CD14-positive monocyte (primary cell): ENCODE measurements around the gene SH3RF3. TPM values are rescaled to one million over a fixed set of nuclear protein-coding genes. Genes with fewer than 3 reads are reported as not detected.

Experiments
- DNase-seq, 3 donors: peaks; one replicate each; pipeline ENCODE4 v3.0.0-alpha.2; 2011 to 2022
- H2AFZ ChIP-seq: 2 replicates; pipeline ENCODE4 v1.6.0; 2012; ENCODE audit warnings: mild to moderate bottlenecking, low read depth, low read length, inconsistent platforms; ENCODE audit not compliant: insufficient read depth, poor library complexity, severe bottlenecking
- H3K27ac ChIP-seq, 2 donors: 1 replicate in 1 of 2; 2 replicates in 1 of 2; pipeline ENCODE4 v1.5.1; 2012 to 2013; ENCODE audit warnings: low read length in 2 of 2, control low read depth in 1 of 2, inconsistent platforms in 1 of 2, low read depth in 1 of 2, mild to moderate bottlenecking in 1 of 2
- H3K27me3 ChIP-seq, 2 donors: one replicate each; pipeline versions ENCODE4 v1.6.0 to v1.6.1; 2011 to 2013; ENCODE audit warnings: low read length in 2 of 2; ENCODE audit not compliant: control insufficient read depth in 2 of 2, insufficient read depth in 2 of 2
- H3K36me3 ChIP-seq, 2 donors: replicated peaks in 1 of 2; 1 replicate in 1 of 2; 2 replicates in 1 of 2; pipeline versions ENCODE4 v1.5.1 to v1.6.1; 2012 to 2013; ENCODE audit warnings: low read length in 2 of 2, control low read depth in 1 of 2, inconsistent platforms in 1 of 2, mild to moderate bottlenecking in 1 of 2; ENCODE audit not compliant: insufficient read depth in 2 of 2, control insufficient read depth in 1 of 2
- H3K4me1 ChIP-seq, 2 donors: 1 replicate in 1 of 2; 2 replicates in 1 of 2; pipeline versions ENCODE4 v1.5.1 to v1.6.1; 2012 to 2013; ENCODE audit warnings: low read length in 2 of 2, control low read depth in 1 of 2, inconsistent platforms in 1 of 2, mild to moderate bottlenecking in 1 of 2, moderate library complexity in 1 of 2; ENCODE audit not compliant: insufficient read depth in 2 of 2, control insufficient read depth in 1 of 2
- H3K4me2 ChIP-seq: replicated peaks from 2 replicates; pipeline ENCODE3; 2012; ENCODE audit warnings: low read length, moderate library complexity, mild to moderate bottlenecking; ENCODE audit not compliant: poor library complexity, severe bottlenecking; ENCODE audit errors: extremely low read depth
- H3K4me3 ChIP-seq, 3 experiments: fragments of 200-600 bp in 1 of 3; sonication (generic) in 1 of 3; replicated peaks in 1 of 3; 1 replicate in 2 of 3; 2 replicates in 1 of 3; pipeline ENCODE4 v1.5.1; 2011 to 2013; ENCODE audit warnings: low read length in 3 of 3, mild to moderate bottlenecking in 3 of 3, control low read depth in 2 of 3, low read depth in 2 of 3, inconsistent platforms in 1 of 3, moderate library complexity in 1 of 3
- H3K79me2 ChIP-seq: 2 replicates; pipeline ENCODE4 v1.6.0; 2012; ENCODE audit warnings: mild to moderate bottlenecking, control low read depth, inconsistent platforms, low read length, moderate library complexity; ENCODE audit not compliant: insufficient read depth
- H3K9ac ChIP-seq: 2 replicates; pipeline ENCODE4 v1.6.0; 2017; ENCODE audit warnings: low read length, mild to moderate bottlenecking; ENCODE audit not compliant: insufficient read depth, poor library complexity, severe bottlenecking
- H3K9me3 ChIP-seq, 2 donors: replicated peaks in 1 of 2; 1 replicate in 1 of 2; 2 replicates in 1 of 2; pipeline versions ENCODE4 v1.5.1 to v1.6.1; 2012 to 2013; ENCODE audit warnings: low read length in 2 of 2, control low read depth in 1 of 2; ENCODE audit not compliant: control insufficient read depth in 1 of 2, insufficient read depth in 1 of 2
- H4K20me1 ChIP-seq: 2 replicates; pipeline ENCODE4 v1.6.0; 2012; ENCODE audit warnings: mild to moderate bottlenecking, low read length, control low read depth, moderate library complexity; ENCODE audit not compliant: insufficient read depth
- H3K27ac Mint-ChIP-seq, 7 donors: one replicate each; pipeline ENCODE4 v1.8.0; 2020; ENCODE audit warnings: mild to moderate bottlenecking in 7 of 7, mixed read lengths in 7 of 7, moderate library complexity in 6 of 7, inconsistent platforms in 2 of 7
- H3K27me3 Mint-ChIP-seq, 3 donors: one replicate each; pipeline ENCODE4 v1.8.0; 2021 to 2022; ENCODE audit warnings: low read depth in 3 of 3, mild to moderate bottlenecking in 3 of 3, mixed read lengths in 3 of 3, moderate library complexity in 3 of 3, inconsistent platforms in 1 of 3
- H3K36me3 Mint-ChIP-seq, 2 donors: one replicate each; pipeline ENCODE4 v1.8.0; 2020; ENCODE audit warnings: mixed read lengths in 2 of 2, inconsistent platforms in 1 of 2, mild to moderate bottlenecking in 1 of 2
- H3K4me1 Mint-ChIP-seq: one replicate; pipeline ENCODE4 v1.8.0; 2020; ENCODE audit warnings: mild to moderate bottlenecking, mixed read lengths
- H3K4me3 Mint-ChIP-seq, 2 donors: one replicate each; pipeline ENCODE4 v1.8.0; 2020; ENCODE audit warnings: mild to moderate bottlenecking in 2 of 2, mixed read lengths in 2 of 2, moderate library complexity in 1 of 2
- H3K9me3 Mint-ChIP-seq, 7 donors: one replicate each; pipeline ENCODE4 v1.8.0; 2020 to 2022; ENCODE audit warnings: mixed read lengths in 7 of 7, mild to moderate bottlenecking in 6 of 7, moderate library complexity in 6 of 7, inconsistent platforms in 2 of 7
- CTCF ChIP-seq: fragments of 200-600 bp; IDR thresholded peaks from one replicate; pipeline ENCODE4 v1.8.0; 2022; ENCODE audit warnings: antibody characterized with exemption, mild to moderate bottlenecking
- WGBS: methylation state at CpG from one replicate; pipeline ENCODE4 v1.1.5; 2013; ENCODE audit warnings: missing lambda C conversion rate; ENCODE audit not compliant: insufficient coverage; 5-methylcytosine and 5-hydroxymethylcytosine counted together
- intact Hi-C, 2 donors: fragments of 100-400 bp; cut with micrococcal nuclease; formaldehyde crosslinking; loops; one replicate each; pipeline versions ENCODE4 v1.15.0 to v1.15.1; 2023
- polyA plus RNA-seq, 3 donors: library from polyadenylated mRNA; depleted of rRNA in 1 of 3; unstranded in 2 of 3; stranded (reverse) in 1 of 3; fragments of 300-500 nt in 2 of 3; fragments of >200 nt in 1 of 3; fragmentation: Illumina TruSeq in 2 of 3; gene quantifications; 1 replicate in 2 of 3; 2 replicates in 1 of 3; pipeline ENCODE4 v1.2.3, GENCODE V29; 2012 to 2021

SH3RF3 gene
- polyA plus RNA-seq, 3 donors = 0.25 to 0.75 (median 0.34) TPM

- peaks cover 6 to 8% of the 10 kb centered on the region in 2 donors for H3K4me1 ChIP-seq
- H3K4me1 Mint-ChIP-seq = peaks cover 15% of the 10 kb centered on the region
- peaks cover 2 to 5% (median 4%) of the 10 kb centered on the region in 7 donors for H3K9me3 Mint-ChIP-seq
These were observed 170.5 kb downstream of the SH3RF3 start for GRCh38 chr2:109299536-109299935.

GRCh38 chr2:109300582-109300981 lies 171.6 kb downstream of the SH3RF3 start:
- no peak for TF ChIP-seq CTCF
- H3K4me1 ChIP-seq = peaks cover 6 to 8% of the 10 kb centered on the region in 2 donors
- H3K4me1 Mint-ChIP-seq = peaks cover 12% of the 10 kb centered on the region
- no peak overlapping the region for H3K4me2 ChIP-seq
- no peak overlapping the region for H3K4me3 Mint-ChIP-seq
- H3K79me2 ChIP-seq = no peaks in the 10 kb centered on the region
- no peak overlapping the region for H3K4me3 ChIP-seq
- no peak overlapping the region for H3K27ac ChIP-seq
- no peak for DNase-seq
- H3K27me3 ChIP-seq = no peaks in the 10 kb centered on the region
- H3K36me3 ChIP-seq = no peaks in the 10 kb centered on the region
- peaks cover 0 to 2% of the 10 kb centered on the region in 2 donors for H3K36me3 Mint-ChIP-seq
- H4K20me1 ChIP-seq = no peaks in the 10 kb centered on the region
- H3K9me3 Mint-ChIP-seq = peaks cover 0 to 2% (median 0%) of the 10 kb centered on the region in 7 donors
- peaks cover 0 to 4% (median 0%) of the 10 kb centered on the region in 3 donors for H3K27me3 Mint-ChIP-seq
- no peaks in the 10 kb centered on the region for H3K9me3 ChIP-seq
- H3K9ac ChIP-seq = no peak overlapping the region
- no peak overlapping the region for H3K27ac Mint-ChIP-seq
- WGBS = 58% methylated on average over 2 of the region's 3 CpGs
- H2AFZ ChIP-seq = no peak overlapping the region
- intact Hi-C loops = no loop called here

More at GRCh38 chr2:109299536-109299935, 170.5 kb downstream of the SH3RF3 start:
- Histone ChIP-seq H3K79me2 (no peaks in the 10 kb centered on the region), H4K20me1 (no peaks in the 10 kb centered on the region), H3K27me3 (no peaks in the 10 kb centered on the region), H3K9ac (no peak overlapping the region), H3K9me3 (peaks cover 0 to 2% of the 10 kb centered on the region in 2 donors), H2AFZ (no peak overlapping the region), H3K4me2 (no peak overlapping the region), H3K4me3 (no peak overlapping the region), H3K27ac (no peak overlapping the region), H3K36me3 (no peaks in the 10 kb centered on the region)
- no peak for DNase-seq
- WGBS = 100% methylated on average over 1 of the region's 5 CpGs
- no peak overlapping the region for H3K27ac Mint-ChIP-seq
- no peak for TF ChIP-seq CTCF
- no peak overlapping the region for H3K4me3 Mint-ChIP-seq
- peaks cover 0 to 2% of the 10 kb centered on the region in 2 donors for H3K36me3 Mint-ChIP-seq
- intact Hi-C loops = no loop called here
- peaks cover 0 to 4% (median 0%) of the 10 kb centered on the region in 3 donors for H3K27me3 Mint-ChIP-seq
